Testis (tissue), 3 donors: ENCODE results near the gene NAP1L4. TPM values are rescaled to one million over a fixed set of nuclear protein-coding genes. Genes with fewer than 3 reads are reported as not detected.
A peak's percentile ranks its signal among the peaks of the same experiment; 100 is the strongest.

ENCODE experiments used
- DNase-seq: peaks from one replicate; pipeline ENCODE4 v3.0.0-alpha.2; 2019
- H3K27ac ChIP-seq, 2 donors: fragments of 200-600 bp; sonication (generic); one replicate each; pipeline ENCODE4 v1.5.1; 2019
- H3K27me3 ChIP-seq: fragments of 200-600 bp; sonication (generic); one replicate; pipeline ENCODE4 v1.5.1; 2019
- H3K36me3 ChIP-seq: fragments of 200-600 bp; sonication (generic); one replicate; pipeline ENCODE4 v1.5.1; 2017; ENCODE audit warnings: low read depth; ENCODE audit errors: missing control alignments
- H3K4me1 ChIP-seq: fragments of 200-600 bp; sonication (generic); one replicate; pipeline ENCODE4 v1.5.1; 2019
- H3K4me3 ChIP-seq, 2 donors: fragments of 200-600 bp; sonication (generic); one replicate each; pipeline ENCODE4 v1.5.1; 2017 to 2019
- H3K9me3 ChIP-seq: fragments of 200-600 bp; sonication (generic); one replicate; pipeline ENCODE4 v1.5.1; 2017
- POLR2A ChIP-seq: fragments of 450-650 bp; IDR thresholded peaks from one replicate; pipeline ENCODE4 v1.6.1; 2017; ENCODE audit warnings: antibody characterized with exemption, mild to moderate bottlenecking, moderate library complexity
- WGBS, 2 donors: methylation state at CpG; one replicate each; pipeline ENCODE4 v1.1.5; 2018; 5-methylcytosine and 5-hydroxymethylcytosine counted together
- intact Hi-C: fragments of 100-400 bp; cut with DNase I; formaldehyde crosslinking; loops from one replicate; pipeline ENCODE4 v1.15.1; 2023; ENCODE audit warnings: low total_unique reads
- polyA plus RNA-seq: library from polyadenylated mRNA; stranded (reverse); fragments of 350-450 nt; fragmentation: Illumina TruSeq; extraction: RNeasy Lipid Tissue Mini Kit (QIAGEN cat#74804); gene quantifications from one replicate; pipeline ENCODE4 v1.2.3, GENCODE V29; 2014; ENCODE audit warnings: low read depth, low replicate concordance; ENCODE audit not compliant: insufficient read depth
- total RNA-seq, 2 donors: library from RNA; depleted of rRNA; stranded (reverse); fragments of >200 nt; gene quantifications; one replicate each; pipeline ENCODE4 v1.2.3, GENCODE V29; 2016
- TF ChIP-seq, protein P1 (sequence below), 3 experiments: fragments of 450-650 bp in 2 of 3; fragments of 200-600 bp in 1 of 3; sonication (generic) in 1 of 3; IDR thresholded peaks; one replicate each; pipeline ENCODE4 v1.5.1; 2016 to 2019; ENCODE audit warnings: antibody characterized with exemption in 3 of 3, mild to moderate bottlenecking in 2 of 3, moderate library complexity in 1 of 3

Gene NAP1L4
- total and polyA plus RNA-seq, 3 donors from 2014 or later: 165 to 208 (median 206) TPM

DNA sequence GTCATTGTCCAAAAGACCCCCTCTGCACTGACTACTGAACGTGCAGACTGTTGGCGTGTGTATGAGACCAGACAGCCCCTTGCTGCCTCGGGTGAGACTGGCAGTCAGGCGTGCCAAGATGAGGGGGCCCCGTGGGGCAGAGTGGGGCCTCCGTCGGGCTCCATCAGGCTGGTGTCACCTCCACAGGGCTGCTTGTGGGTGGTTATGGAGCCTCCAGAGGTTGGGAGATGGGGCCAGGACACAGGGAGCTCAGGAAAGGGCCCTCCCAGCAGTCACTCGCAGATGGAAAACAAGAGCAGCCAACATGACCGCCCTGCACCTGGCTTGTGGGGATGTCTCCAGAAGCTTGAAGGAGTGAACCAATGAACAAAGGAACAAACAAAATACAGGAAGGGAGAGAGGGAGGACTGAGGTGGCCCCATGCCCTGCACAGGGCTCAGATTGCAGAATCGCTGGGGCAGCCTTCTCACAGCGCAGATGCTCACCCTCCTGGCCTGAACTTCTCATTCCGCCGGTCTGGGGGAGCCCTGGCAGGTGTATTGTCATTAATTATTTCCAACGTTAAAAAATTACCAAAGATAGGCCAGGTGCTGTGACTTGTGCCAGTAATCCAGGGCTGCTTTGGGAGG lies 57.4 kb downstream of the NAP1L4 start:
- no peaks in the 10 kb centered on the region for H3K27me3 ChIP-seq
- H3K4me3 ChIP-seq: no peak overlapping the region
- peaks cover 8% of the 10 kb centered on the region for H3K4me1 ChIP-seq
- no peak overlapping the region for H3K27ac ChIP-seq
- TF ChIP-seq POLR2A: no peak
- TF ChIP-seq, protein P1, sequence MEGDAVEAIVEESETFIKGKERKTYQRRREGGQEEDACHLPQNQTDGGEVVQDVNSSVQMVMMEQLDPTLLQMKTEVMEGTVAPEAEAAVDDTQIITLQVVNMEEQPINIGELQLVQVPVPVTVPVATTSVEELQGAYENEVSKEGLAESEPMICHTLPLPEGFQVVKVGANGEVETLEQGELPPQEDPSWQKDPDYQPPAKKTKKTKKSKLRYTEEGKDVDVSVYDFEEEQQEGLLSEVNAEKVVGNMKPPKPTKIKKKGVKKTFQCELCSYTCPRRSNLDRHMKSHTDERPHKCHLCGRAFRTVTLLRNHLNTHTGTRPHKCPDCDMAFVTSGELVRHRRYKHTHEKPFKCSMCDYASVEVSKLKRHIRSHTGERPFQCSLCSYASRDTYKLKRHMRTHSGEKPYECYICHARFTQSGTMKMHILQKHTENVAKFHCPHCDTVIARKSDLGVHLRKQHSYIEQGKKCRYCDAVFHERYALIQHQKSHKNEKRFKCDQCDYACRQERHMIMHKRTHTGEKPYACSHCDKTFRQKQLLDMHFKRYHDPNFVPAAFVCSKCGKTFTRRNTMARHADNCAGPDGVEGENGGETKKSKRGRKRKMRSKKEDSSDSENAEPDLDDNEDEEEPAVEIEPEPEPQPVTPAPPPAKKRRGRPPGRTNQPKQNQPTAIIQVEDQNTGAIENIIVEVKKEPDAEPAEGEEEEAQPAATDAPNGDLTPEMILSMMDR (IDR thresholded peaks at IDR 0.05): no peak
- DNase-seq: no peak
- no peaks in the 10 kb centered on the region for H3K36me3 ChIP-seq
- no peaks in the 10 kb centered on the region for H3K9me3 ChIP-seq
- intact Hi-C loops: no loop called here
- WGBS, 2 donors: 73 to 89% methylated on average over 14 of the region's 14 CpGs

DNA sequence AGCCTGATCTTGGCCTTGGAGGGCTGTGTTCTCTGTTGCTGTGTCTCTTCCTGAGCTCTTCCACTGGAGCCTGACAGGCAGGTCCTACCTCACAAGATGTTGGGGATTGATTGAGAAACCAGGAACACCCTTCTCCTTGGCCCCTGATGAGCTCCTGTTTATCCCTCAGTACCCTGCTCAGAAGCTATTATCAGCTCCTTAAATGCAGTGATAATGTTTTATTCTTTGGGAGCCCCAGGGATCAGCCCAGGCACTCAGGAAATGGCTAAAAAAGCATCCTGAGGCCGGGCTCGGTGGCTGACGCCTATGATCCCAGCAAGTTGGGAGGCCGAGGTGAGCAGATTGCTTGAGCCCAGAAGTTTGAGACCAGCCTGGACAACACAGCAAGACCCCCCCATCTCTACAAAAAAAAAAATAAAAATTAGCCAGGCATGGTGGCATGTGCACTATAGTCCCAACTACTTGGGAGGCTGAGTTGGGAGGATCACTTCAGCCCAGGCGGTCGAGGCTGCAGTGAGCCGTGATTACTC lies 58.0 kb downstream of the NAP1L4 start:
- DNase-seq: no peak
- Histone ChIP-seq H3K27ac (no peak overlapping the region), H3K36me3 (no peaks in the 10 kb centered on the region), H3K9me3 (no peaks in the 10 kb centered on the region), H3K4me1 (peaks cover 8% of the 10 kb centered on the region), H3K27me3 (no peaks in the 10 kb centered on the region), H3K4me3 (no peak overlapping the region)
- WGBS, 2 donors: 87 to 96% methylated on average over 7 of the region's 7 CpGs
- intact Hi-C loops: no loop called here
- TF ChIP-seq, protein P1 (IDR thresholded peaks at IDR 0.05): no peak
- no peak for TF ChIP-seq POLR2A

DNA sequence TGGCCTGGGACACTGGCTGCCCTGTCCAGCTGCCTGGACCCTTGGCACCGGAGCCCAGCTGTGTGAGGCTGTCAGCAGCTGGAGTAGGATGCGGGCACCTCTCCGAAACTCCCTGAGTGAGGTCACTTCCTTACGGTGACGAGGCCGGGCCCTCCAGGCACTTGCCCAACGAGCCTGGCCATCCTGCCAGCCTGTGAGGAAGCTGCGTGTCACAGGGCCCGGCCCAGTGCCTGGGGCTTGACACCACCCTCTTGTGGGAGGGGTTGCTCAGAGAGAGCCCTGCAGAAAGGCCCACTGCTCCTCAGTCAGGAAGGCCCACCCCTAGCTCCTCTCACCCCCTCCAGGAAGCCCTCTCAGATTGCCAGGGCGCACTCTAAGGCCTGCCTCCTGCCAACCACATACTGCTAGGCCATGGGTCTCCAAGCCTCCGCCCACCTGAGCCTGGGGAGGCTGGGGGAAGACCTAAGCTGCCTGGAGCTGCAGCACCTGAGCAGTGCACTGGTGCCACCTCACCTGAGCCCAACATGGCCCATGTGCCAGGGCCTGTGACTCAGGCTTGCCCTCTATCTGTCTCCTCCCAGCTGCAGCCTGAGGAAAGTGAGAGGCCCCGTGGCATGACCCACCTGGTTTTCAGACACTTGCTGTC lies 58.6 kb downstream of the NAP1L4 start:
- WGBS, 2 donors: 50 to 68% methylated on average over 1 to 11 of the region's 12 CpGs

DNA sequence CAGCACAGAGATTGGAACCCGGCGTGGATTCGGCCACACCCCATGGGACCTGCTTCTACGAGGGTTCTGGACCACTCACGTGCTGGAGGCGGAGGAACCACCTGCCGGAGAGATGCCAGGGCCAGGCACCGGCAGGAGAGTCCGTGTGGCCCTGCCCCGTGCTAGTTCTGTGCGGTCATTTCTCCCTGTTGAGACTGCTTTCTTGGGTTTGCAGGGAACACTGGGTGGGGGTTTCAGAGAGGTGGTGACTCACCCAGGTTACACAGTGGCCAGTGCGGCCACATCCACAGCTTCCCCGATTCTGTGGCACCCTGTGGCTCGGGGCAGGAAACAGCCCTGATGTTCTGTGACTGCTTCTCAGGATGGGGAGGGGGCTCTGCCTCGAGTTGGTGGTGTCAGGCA lies 59.3 kb downstream of the NAP1L4 start:
- no peak for DNase-seq
- intact Hi-C loops: no loop called here
- no peak overlapping the region for H3K27ac ChIP-seq

More for the DNA sequence above, 58.6 kb downstream of the NAP1L4 start:
- no peaks in the 10 kb centered on the region for H3K36me3 ChIP-seq
- H3K4me3 ChIP-seq: no peak overlapping the region
- no peak for TF ChIP-seq POLR2A
- TF ChIP-seq, protein P1 (IDR thresholded peaks at IDR 0.05): no peak
- intact Hi-C loops: no loop called here
- H3K9me3 ChIP-seq: no peaks in the 10 kb centered on the region
- H3K27me3 ChIP-seq: no peaks in the 10 kb centered on the region
- peaks cover 9% of the 10 kb centered on the region for H3K4me1 ChIP-seq
- H3K27ac ChIP-seq: no peak overlapping the region
- DNase-seq: peak; percentile 41

More for the DNA sequence above, 59.3 kb downstream of the NAP1L4 start:
- TF ChIP-seq, protein P1 (IDR thresholded peaks at IDR 0.05): no peak
- H3K27me3 ChIP-seq: no peaks in the 10 kb centered on the region
- 58 to 77% methylated on average over 2 to 15 of the region's 15 CpGs for WGBS, 2 donors
- H3K4me3 ChIP-seq: no peak overlapping the region
- peaks cover 12% of the 10 kb centered on the region for H3K4me1 ChIP-seq
- H3K9me3 ChIP-seq: no peaks in the 10 kb centered on the region
- no peaks in the 10 kb centered on the region for H3K36me3 ChIP-seq
